Activated CD4-positive, alpha-beta memory T cell treated with anti-CD3 and anti-CD28 coated beads, Interleukin-2, amount 10 ng/mL, durations not matched to agents 7 days and 5 days (primary cell): ENCODE results near the gene SLFN11. TPM values are rescaled to one million over a fixed set of nuclear protein-coding genes. Genes with fewer than 3 reads are reported as not detected.

ENCODE experiments used
- CTCF ChIA-PET: fragments of 350-600 bp; sonication (Branson Sonifier 250); formaldehyde crosslinking; loops from one replicate; lab custom pipeline; 2021; ENCODE audit warnings: antibody characterized with exemption, inconsistent platforms; lab: Charles Lee
- POLR2A ChIA-PET: fragments of 350-600 bp; sonication (Branson Sonifier 250); formaldehyde crosslinking; loops from one replicate; lab custom pipeline; 2021; ENCODE audit warnings: antibody characterized with exemption; lab: Charles Lee
- DNase-seq: peaks from one replicate; pipeline ENCODE4 v3.0.0-alpha.2; 2020
- H3K27ac Mint-ChIP-seq: one replicate; pipeline ENCODE4 v1.8.0; 2021; ENCODE audit warnings: mild to moderate bottlenecking, mixed read lengths
- H3K27me3 Mint-ChIP-seq: one replicate; pipeline ENCODE4 v1.8.0; 2021; ENCODE audit warnings: mixed read lengths
- H3K36me3 Mint-ChIP-seq: one replicate; pipeline ENCODE4 v1.8.0; 2021; ENCODE audit warnings: low read depth, mixed read lengths
- H3K4me1 Mint-ChIP-seq: one replicate; pipeline ENCODE4 v1.8.0; 2021; ENCODE audit warnings: mixed read lengths
- H3K4me3 Mint-ChIP-seq: one replicate; pipeline ENCODE4 v1.8.0; 2021; ENCODE audit warnings: mild to moderate bottlenecking, mixed read lengths
- H3K9me3 Mint-ChIP-seq: one replicate; pipeline ENCODE4 v1.8.0; 2021; ENCODE audit warnings: mixed read lengths
- total RNA-seq, 2 experiments: library from RNA; stranded (reverse); gene quantifications; one replicate each; pipeline ENCODE4 v1.2.3, GENCODE V29; 2021

The SLFN11 gene
- total RNA-seq, 2 experiments from 2014 or later = 67.5 to 72.6 TPM

DNA sequence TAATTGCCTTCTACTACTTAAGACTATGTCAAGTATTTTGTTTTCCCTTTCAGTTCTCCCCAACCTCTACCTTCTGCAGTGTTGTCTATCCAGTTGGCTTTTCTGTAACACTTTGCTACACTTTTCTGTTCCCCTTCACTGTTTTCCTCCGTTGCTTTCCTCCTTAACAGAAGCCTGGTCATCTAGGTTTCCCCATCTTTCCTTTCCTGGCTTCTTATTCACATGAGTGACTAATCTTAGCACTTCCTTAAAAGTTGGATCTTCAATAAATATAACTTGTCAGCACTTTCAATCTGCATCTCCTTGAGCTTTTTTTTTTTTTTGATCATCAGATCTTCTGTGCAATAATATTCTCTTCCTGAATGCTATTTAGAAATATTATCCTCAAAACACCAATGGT is 2.8 kb upstream of the SLFN11 start:
- peak overlapping the region; percentile 55 for H3K27ac Mint-ChIP-seq
- H3K9me3 Mint-ChIP-seq = peaks cover 6% of the 10 kb centered on the region
- no peak for DNase-seq
- POLR2A ChIA-PET = interaction anchor here (0.7 to 6.0 kb wide), 4 partner anchors 111 to 163 kb away, joined by 3 to 64 read pairs (median 18); partner anchors contain the start of genes SLFN12L and SLFN5
- H3K27me3 Mint-ChIP-seq = no peaks in the 10 kb centered on the region
- CTCF ChIA-PET = no interaction called here
- H3K4me3 Mint-ChIP-seq = peak overlapping the region; percentile 10
- H3K36me3 Mint-ChIP-seq = peaks cover 21% of the 10 kb centered on the region
- peaks cover 29% of the 10 kb centered on the region for H3K4me1 Mint-ChIP-seq

- ChIA-PET POLR2A (interaction anchor here (0.6 to 6.0 kb wide), 8 partner anchors 12 to 434 kb away, joined by 3 to 134 read pairs (median 22); partner anchors contain the start of genes SLFN12L, SLFN5 and TAF15), CTCF (interaction anchor here (1.2 to 4.1 kb wide), 2 partner anchors 26 to 62 kb away, joined by 6 to 19 read pairs; no protein-coding TSS in a partner anchor)
- no peaks in the 10 kb centered on the region for H3K27me3 Mint-ChIP-seq
- peak overlapping the region; percentile 96 for H3K27ac Mint-ChIP-seq
- peaks cover 35% of the 10 kb centered on the region for H3K36me3 Mint-ChIP-seq
- no peak for DNase-seq
- peaks cover 16% of the 10 kb centered on the region for H3K9me3 Mint-ChIP-seq
- H3K4me3 Mint-ChIP-seq = peak overlapping the region; percentile 97
- peaks cover 43% of the 10 kb centered on the region for H3K4me1 Mint-ChIP-seq
Measured at GRCh38 chr17:35374766-35375344, 1.4 kb upstream of the SLFN11 start.

- peak; percentile 63 for DNase-seq
- ChIA-PET CTCF (interaction anchor here (1.0 to 4.1 kb wide), 5 partner anchors 26 to 161 kb away, joined by 3 to 19 read pairs (median 4); no protein-coding TSS in a partner anchor), POLR2A (interaction anchor here (0.6 to 6.0 kb wide), 39 partner anchors 10 to 1172 kb away, joined by 3 to 134 read pairs (median 5); partner anchors contain the start of genes CCL5, PEX12, SLFN12 and SLFN12L)
- peak overlapping the region; percentile 97 for H3K4me3 Mint-ChIP-seq
- peak overlapping the region; percentile 96 for H3K27ac Mint-ChIP-seq
- H3K9me3 Mint-ChIP-seq = peaks cover 21% of the 10 kb centered on the region
- no peaks in the 10 kb centered on the region for H3K27me3 Mint-ChIP-seq
- peaks cover 49% of the 10 kb centered on the region for H3K4me1 Mint-ChIP-seq
- H3K36me3 Mint-ChIP-seq = peaks cover 41% of the 10 kb centered on the region
Measured at GRCh38 chr17:35373984-35374765, 754 bp upstream of the SLFN11 start.

DNA sequence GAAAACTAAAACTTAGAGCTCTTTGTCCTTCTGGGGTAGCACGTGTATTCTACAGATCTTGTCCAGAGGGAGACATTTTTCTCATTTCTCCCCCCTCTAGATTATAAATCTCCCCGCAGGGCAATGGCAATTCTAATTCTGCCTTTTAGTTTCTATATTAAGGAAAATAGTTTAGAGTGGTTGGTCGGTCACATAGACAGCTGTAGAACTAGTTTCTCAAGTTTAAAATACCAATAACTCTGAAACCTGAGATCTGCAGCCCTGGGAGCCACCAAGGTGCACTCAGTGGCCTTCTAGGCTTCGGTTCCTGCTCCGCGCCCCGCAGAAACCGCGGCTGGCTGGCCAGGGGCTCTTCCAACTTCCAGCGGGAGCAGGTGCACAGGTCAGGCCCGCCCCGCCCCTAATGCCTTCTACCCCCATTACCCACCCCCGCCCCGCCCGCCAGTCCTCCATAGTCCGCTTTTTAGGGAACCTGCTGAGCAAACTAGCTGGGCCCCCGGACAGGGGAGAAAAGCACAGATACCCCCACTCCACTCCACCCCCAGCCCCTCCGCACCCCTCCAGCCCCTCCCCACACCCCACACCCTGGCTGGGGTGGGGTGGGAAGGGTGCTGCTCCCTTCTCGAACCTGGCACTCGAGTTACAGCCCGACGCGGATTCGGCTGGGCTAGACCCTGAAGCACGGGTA is 431 bp downstream of the SLFN11 start:
- H3K36me3 Mint-ChIP-seq = peaks cover 53% of the 10 kb centered on the region
- POLR2A ChIA-PET = interaction anchor here (0.6 to 6.0 kb wide), 38 partner anchors 10 to 1173 kb away, joined by 3 to 134 read pairs (median 6); partner anchors contain the start of genes CCL5, PEX12, SLFN12 and SLFN12L
- DNase-seq = peak; percentile 41
- H3K4me1 Mint-ChIP-seq = peaks cover 61% of the 10 kb centered on the region
- H3K27ac Mint-ChIP-seq = peak overlapping the region; percentile 96
- peak overlapping the region; percentile 97 for H3K4me3 Mint-ChIP-seq
- CTCF ChIA-PET = interaction anchor here (0.9 to 4.1 kb wide), 5 partner anchors 60 to 166 kb away, joined by 3 to 19 read pairs (median 4); partner anchors contain the start of gene SLFN13
- peaks cover 21% of the 10 kb centered on the region for H3K9me3 Mint-ChIP-seq
- no peaks in the 10 kb centered on the region for H3K27me3 Mint-ChIP-seq

GRCh38 chr17:35371934-35372333 is 1.5 kb downstream of the SLFN11 start:
- POLR2A ChIA-PET = interaction anchor here (0.8 to 6.0 kb wide), 6 partner anchors 59 to 170 kb away, joined by 3 to 64 read pairs (median 18); partner anchors contain the start of genes SLFN12 and SLFN5
- no peak for DNase-seq
- Mint-ChIP-seq H3K9me3 (peaks cover 21% of the 10 kb centered on the region), H3K36me3 (peaks cover 62% of the 10 kb centered on the region), H3K4me3 (peak overlapping the region; percentile 97), H3K27ac (peak overlapping the region; percentile 13), H3K4me1 (peaks cover 67% of the 10 kb centered on the region), H3K27me3 (no peaks in the 10 kb centered on the region)
- CTCF ChIA-PET = interaction anchor here (1.5 to 4.1 kb wide), 2 partner anchors 59 to 77 kb away, joined by 4 to 19 read pairs; partner anchors contain the start of gene SLFN13

- Mint-ChIP-seq H3K4me1 (peaks cover 76% of the 10 kb centered on the region), H3K4me3 (no peak overlapping the region), H3K27me3 (no peaks in the 10 kb centered on the region), H3K36me3 (peaks cover 81% of the 10 kb centered on the region), H3K27ac (peak overlapping the region; percentile 42), H3K9me3 (peaks cover 21% of the 10 kb centered on the region)
- DNase-seq = peak; percentile 25
- POLR2A ChIA-PET = interaction anchor here (0.7 to 0.9 kb wide), 2 partner anchors 119 to 170 kb away, joined by 3 read pairs; no protein-coding TSS in a partner anchor
- CTCF ChIA-PET = no interaction called here
Measured at GRCh38 chr17:35368081-35368830, 5.2 kb downstream of the SLFN11 start.

- H3K27me3 Mint-ChIP-seq = no peaks in the 10 kb centered on the region
- peaks cover 52% of the 10 kb centered on the region for H3K4me1 Mint-ChIP-seq
- H3K9me3 Mint-ChIP-seq = no peaks in the 10 kb centered on the region
- H3K36me3 Mint-ChIP-seq = peaks cover 87% of the 10 kb centered on the region
- H3K4me3 Mint-ChIP-seq = no peak overlapping the region
- H3K27ac Mint-ChIP-seq = no peak overlapping the region
- no peak for DNase-seq
- ChIA-PET CTCF (no interaction called here), POLR2A (interaction anchor here (1.3 kb wide), 1 partner anchor 12 kb away, joined by 7 read pairs; the partner anchor contains the start of gene SLFN11)
Measured at GRCh38 chr17:35361027-35361426, 12.4 kb downstream of the SLFN11 start.

GRCh38 chr17:35359398-35359797 is 14.0 kb downstream of the SLFN11 start:
- Mint-ChIP-seq H3K36me3 (peaks cover 88% of the 10 kb centered on the region), H3K4me1 (peaks cover 56% of the 10 kb centered on the region), H3K9me3 (no peaks in the 10 kb centered on the region), H3K27ac (no peak overlapping the region), H3K27me3 (no peaks in the 10 kb centered on the region), H3K4me3 (no peak overlapping the region)
- CTCF ChIA-PET = interaction anchor here (2.0 kb wide), 1 partner anchor 47 kb away, joined by 9 read pairs; no protein-coding TSS in a partner anchor
- POLR2A ChIA-PET = interaction anchor here (1.1 to 1.2 kb wide), 2 partner anchors 11 to 46 kb away, joined by 3 to 4 read pairs; no protein-coding TSS in a partner anchor
- DNase-seq = no peak

DNA sequence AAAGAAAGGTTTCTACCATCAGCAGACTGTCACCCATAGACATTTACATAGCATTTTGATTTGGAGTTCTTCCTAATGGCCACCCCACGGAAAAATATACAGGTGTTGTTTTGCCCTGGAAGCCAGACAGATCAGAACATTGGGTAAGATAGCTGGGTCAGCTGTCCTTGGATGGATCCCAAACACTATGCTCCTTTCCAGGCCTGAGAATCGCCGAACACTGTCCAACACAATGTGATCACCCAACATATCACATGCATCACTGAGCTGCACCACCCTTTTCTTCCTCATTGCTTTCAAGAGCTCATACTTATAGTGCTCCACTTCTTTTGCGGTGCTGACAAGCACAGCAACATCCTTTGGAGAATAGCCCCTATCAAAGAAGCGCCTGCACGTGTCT is 21.1 kb downstream of the SLFN11 start:
- POLR2A ChIA-PET = interaction anchor here (2.4 kb wide), 1 partner anchor 21 kb away, joined by 9 read pairs; the partner anchor contains the start of gene SLFN11
- peaks cover 27% of the 10 kb centered on the region for H3K4me1 Mint-ChIP-seq
- H3K4me3 Mint-ChIP-seq = no peak overlapping the region
- DNase-seq = no peak
- H3K27ac Mint-ChIP-seq = peak overlapping the region; percentile 18
- H3K27me3 Mint-ChIP-seq = no peaks in the 10 kb centered on the region
- H3K36me3 Mint-ChIP-seq = peaks cover 61% of the 10 kb centered on the region
- CTCF ChIA-PET = no interaction called here
- H3K9me3 Mint-ChIP-seq = no peaks in the 10 kb centered on the region

DNA sequence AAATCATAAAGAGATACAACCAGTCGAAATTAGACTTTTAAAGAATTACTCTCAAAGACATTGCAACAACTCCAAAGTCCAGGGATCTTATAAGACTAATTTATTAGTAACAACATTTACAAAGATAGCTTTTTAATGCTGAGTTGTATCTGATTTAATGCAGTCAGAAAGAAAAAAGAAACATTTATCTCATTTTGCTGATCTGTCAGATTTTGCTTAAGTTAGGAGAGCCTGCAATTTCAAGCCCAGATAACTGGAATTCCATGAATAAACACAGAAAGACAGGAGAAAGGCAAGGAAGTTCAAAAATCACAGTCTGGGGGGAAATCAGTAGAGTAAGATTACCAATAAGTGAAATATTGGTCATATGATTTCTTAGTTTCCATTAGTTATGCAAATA is 22.9 kb downstream of the SLFN11 start:
- POLR2A ChIA-PET = interaction anchor here (1.0 to 2.4 kb wide), 2 partner anchors 23 to 190 kb away, joined by 6 to 9 read pairs; partner anchors contain the start of gene SLFN11

More for the DNA sequence above, 22.9 kb downstream of the SLFN11 start:
- H3K4me3 Mint-ChIP-seq = no peak overlapping the region
- no peaks in the 10 kb centered on the region for H3K27me3 Mint-ChIP-seq
- DNase-seq = no peak
- no peaks in the 10 kb centered on the region for H3K9me3 Mint-ChIP-seq
- H3K27ac Mint-ChIP-seq = no peak overlapping the region
- H3K4me1 Mint-ChIP-seq = peaks cover 35% of the 10 kb centered on the region
- H3K36me3 Mint-ChIP-seq = peaks cover 49% of the 10 kb centered on the region
- CTCF ChIA-PET = no interaction called here
